Superior temporal gyrus (tissue), 1 donor: ENCODE measurements around the gene SGPP2.
"Not testable (repeated sequence)": the region's sequence is repeated elsewhere in the genome, so short reads cannot be mapped to it uniquely, and the experiment has no call there.

ENCODE experiments used
- DNase-seq: peaks from one replicate; pipeline ENCODE4 v3.0.0-alpha.2; 2016; ENCODE audit errors: extremely low spot score

SGPP2 gene

GRCh38 chr2:222427646-222428301 is 3.4 kb downstream of the SGPP2 start:
- no peak for DNase-seq

GRCh38 chr2:222430071-222430470 is 5.7 kb downstream of the SGPP2 start:
- no peak for DNase-seq

GRCh38 chr2:222430681-222431080 is 6.3 kb downstream of the SGPP2 start:
- DNase-seq, result no peak

GRCh38 chr2:222431869-222432268 is 7.5 kb downstream of the SGPP2 start:
- no peak for DNase-seq

- DNase-seq, result no peak
Observed at GRCh38 chr2:222433332-222434173, 9.2 kb downstream of the SGPP2 start.

- DNase-seq, result no peak
Observed at GRCh38 chr2:222434204-222434603, 9.9 kb downstream of the SGPP2 start.

- not testable (repeated sequence) for DNase-seq
Observed at GRCh38 chr2:222435400-222436039, 11.2 kb downstream of the SGPP2 start.

- no peak for DNase-seq
Observed at GRCh38 chr2:222436040-222436413, 11.7 kb downstream of the SGPP2 start.

GRCh38 chr2:222439692-222440091 is 15.3 kb downstream of the SGPP2 start:
- no peak for DNase-seq

- no peak for DNase-seq
Observed at GRCh38 chr2:222440673-222441422, 16.5 kb downstream of the SGPP2 start.

- no peak for DNase-seq
Observed at GRCh38 chr2:222442665-222443064, 18.3 kb downstream of the SGPP2 start.

GRCh38 chr2:222445227-222445626 is 20.9 kb downstream of the SGPP2 start:
- DNase-seq, result no peak

GRCh38 chr2:222447131-222447530 is 22.8 kb downstream of the SGPP2 start:
- DNase-seq, result no peak

GRCh38 chr2:222448748-222449181 is 24.4 kb downstream of the SGPP2 start:
- no peak for DNase-seq

GRCh38 chr2:222450021-222450420 is 25.7 kb downstream of the SGPP2 start:
- DNase-seq, result no peak

GRCh38 chr2:222451224-222451674 is 26.9 kb downstream of the SGPP2 start:
- no peak for DNase-seq

- DNase-seq, result no peak
Observed at GRCh38 chr2:222452422-222452950, 28.1 kb downstream of the SGPP2 start.

- DNase-seq, result no peak
Observed at GRCh38 chr2:222456479-222457077, 32.2 kb downstream of the SGPP2 start.

- no peak for DNase-seq
Observed at GRCh38 chr2:222459983-222460382, 35.6 kb downstream of the SGPP2 start.

GRCh38 chr2:222465746-222466145 is 41.4 kb downstream of the SGPP2 start:
- DNase-seq, result no peak

GRCh38 chr2:222468346-222468745 is 44.0 kb downstream of the SGPP2 start:
- no peak for DNase-seq
